ENCODE results near the gene STK32B.

DNA sequence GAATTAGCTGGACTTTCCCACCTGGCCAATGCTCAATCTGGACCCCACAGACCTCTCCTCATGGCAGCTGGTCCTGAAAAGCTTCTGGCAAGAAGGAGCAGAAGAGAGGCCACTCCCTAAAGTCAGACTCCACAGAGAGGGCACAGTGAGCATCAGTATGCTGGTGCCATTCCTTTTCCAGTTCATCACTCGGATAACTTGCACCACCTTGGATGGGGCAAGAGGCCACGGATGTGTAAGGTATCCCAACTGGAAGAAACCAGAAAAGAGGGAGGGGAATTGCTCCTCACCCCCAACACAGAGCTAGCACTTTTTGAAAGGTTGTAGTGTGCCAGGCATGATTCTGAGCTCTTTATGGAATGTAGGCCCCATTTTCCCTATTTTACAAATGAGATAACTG is 85.9 kb downstream of the STK32B start:
- no peak for TF ChIP-seq SUZ12 (IDR thresholded peaks at IDR 0.05)
- no peak for TF ChIP-seq FOXK2 (IDR thresholded peaks at IDR 0.05)
